Measurements from ENCODE around the gene TERF2IP.

DNA sequence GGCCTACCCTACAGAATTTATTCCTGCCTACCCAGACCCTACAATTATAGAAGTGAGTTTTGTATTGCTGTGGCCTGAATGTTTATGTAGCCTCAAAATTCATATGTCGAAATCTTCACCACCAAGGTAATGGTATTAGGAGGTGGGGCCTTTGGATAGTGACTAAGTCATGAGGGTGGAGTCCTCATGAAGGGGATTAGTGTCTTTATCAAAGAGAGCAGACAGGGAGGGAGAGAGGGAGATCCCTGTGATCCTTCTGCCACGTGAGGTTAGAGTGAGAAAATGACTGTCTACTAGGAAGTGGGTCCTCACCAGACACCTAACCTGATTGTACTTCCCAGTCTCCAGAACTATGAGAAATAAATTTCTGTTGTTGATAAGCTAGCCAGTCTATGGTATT lies 54.7 kb downstream of the TERF2IP start:
- TF ChIP-seq GATA2 (IDR thresholded peaks at IDR 0.05; ENCODE audit: low read depth, low read length) (no peak), GATA3 (IDR thresholded peaks at IDR 0.05; ENCODE audit: low read depth, low read length) (no peak)

All from SH-SY5Y (cell line).